Psoas muscle (tissue), 8 donors: ENCODE data around the gene NFIC. TPM values are rescaled to one million over a fixed set of nuclear protein-coding genes. Genes with fewer than 3 reads are reported as not detected.
A peak's percentile ranks its signal among the peaks of the same experiment; 100 is the strongest.

ENCODE experiments used
- ATAC-seq, 4 donors: fragments of 200-7000 bp; cut with Tn5 transposase; one replicate each; pipeline ENCODE4 v1.9.1; 2020; ENCODE audit warnings: moderate library complexity in 3 of 4, mild to moderate bottlenecking in 2 of 4
- DNase-seq, 2 donors: peaks; one replicate each; pipeline ENCODE4 v3.0.0-alpha.2; 2020
- H3K27ac ChIP-seq: fragments of 200-600 bp; one replicate; pipeline ENCODE4 v1.8.0; 2022
- H3K27me3 ChIP-seq, 3 donors: fragments of 200-600 bp in 1 of 3; one replicate each; pipeline versions ENCODE4 v1.6.1 to v1.8.0; 2013 to 2022; ENCODE audit warnings: low read length in 2 of 3, mild to moderate bottlenecking in 2 of 3, moderate library complexity in 1 of 3; ENCODE audit not compliant: insufficient read depth in 3 of 3
- H3K36me3 ChIP-seq, 2 donors: fragments of 200-600 bp in 1 of 2; one replicate each; pipeline versions ENCODE4 v1.6.1 to v1.8.0; 2013 to 2022; ENCODE audit warnings: low read depth in 1 of 2, mild to moderate bottlenecking in 1 of 2, moderate library complexity in 1 of 2; ENCODE audit not compliant: insufficient read depth in 1 of 2
- H3K4me1 ChIP-seq: fragments of 200-600 bp; one replicate; pipeline ENCODE4 v1.8.0; 2022
- H3K4me3 ChIP-seq: fragments of 200-600 bp; one replicate; pipeline ENCODE4 v1.8.0; 2022; ENCODE audit warnings: mild to moderate bottlenecking
- H3K9me3 ChIP-seq: fragments of 200-600 bp; one replicate; pipeline ENCODE4 v1.8.0; 2022
- CTCF ChIP-seq: fragments of 200-600 bp; IDR thresholded peaks from one replicate; pipeline ENCODE4 v1.8.0; 2022; ENCODE audit warnings: antibody characterized with exemption
- WGBS, 3 donors: extraction: QIAGEN DNeasy Blood & Tissue Kit; methylation state at CpG; one replicate each; pipeline versions ENCODE4 v1.1.6 to v1.1.7; 2013; 5-methylcytosine and 5-hydroxymethylcytosine counted together
- intact Hi-C, 2 donors: fragments of 100-400 bp; cut with DNase I; formaldehyde crosslinking; loops; one replicate each; pipeline versions ENCODE4 v1.11.0 to v1.14.2; 2022
- polyA plus RNA-seq, 3 donors: library from polyadenylated mRNA; stranded (reverse); fragments of 200-250 nt; gene quantifications; one replicate each; pipeline ENCODE4 v1.2.3, GENCODE V29; 2013
- total RNA-seq, 4 donors: library from RNA; stranded (reverse); fragmentation: NEBNext Ultra II Directional in 2 of 4; extraction: Animal tissue kit (Norgen Biotek cat#: 25700) in 2 of 4; gene quantifications; one replicate each; pipeline versions ENCODE4 v1.2.1 to v1.2.4, GENCODE V29; 2021 to 2023
- donor health status: healthy with polysubstance abuse.
- donor health status: DM: no; HTN: no; CAD: no; lungs with moderate emphysema.
- donor health status: Bipolar disorder and iron deficiency.
- donor health status: healthy.
- donor health status: DM: yes; HTN: yes; CAD: no.
- donor health status: DM: no; HTN: no; CAD: no.
- donor health status: DM: no; HTN: no; CAD: no.
- donor health status: DM: yes; HTN: yes; CAD: no.

The NFIC gene
- total and polyA plus RNA-seq, 7 donors, result 100.0 to 439 (median 270) TPM

GRCh38 chr19:3351702-3352447, 14.5 kb upstream of the NFIC start:
- Histone ChIP-seq H3K27me3 (no peaks in the 10 kb centered on the region), H3K4me1 (peaks cover 6% of the 10 kb centered on the region), H3K4me3 (no peak overlapping the region), H3K36me3 (no peaks in the 10 kb centered on the region), H3K9me3 (peaks cover 4% of the 10 kb centered on the region), H3K27ac (no peak overlapping the region)
- no peak for DNase-seq
- TF ChIP-seq CTCF, result no peak
- no peak for ATAC-seq
- intact Hi-C loops, result no loop called here
- WGBS, 3 donors, result 75 to 79% (median 76%) methylated on average over 8 of the region's 8 CpGs

DNA sequence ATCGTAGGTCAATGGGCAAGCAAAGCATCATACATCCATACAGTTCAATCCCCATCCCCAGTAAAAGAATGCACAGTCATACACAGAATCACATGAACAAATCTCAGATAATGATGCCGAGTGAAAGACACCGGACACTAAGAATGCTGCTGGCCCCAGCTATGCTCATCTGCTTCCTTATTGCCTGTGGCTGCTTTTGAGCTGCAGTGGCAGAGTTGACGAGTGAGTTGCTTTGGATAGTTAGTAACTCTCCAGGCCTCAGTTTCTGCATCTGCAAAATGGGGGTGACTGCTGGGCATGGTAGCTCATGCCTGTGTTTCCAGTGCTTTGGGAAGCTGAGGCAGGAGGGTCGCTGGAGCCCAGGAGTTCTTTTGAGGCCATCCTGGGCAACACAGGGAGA, 12.9 kb upstream of the NFIC start:
- Histone ChIP-seq H3K4me1 (peaks cover 4% of the 10 kb centered on the region), H3K27me3 (no peaks in the 10 kb centered on the region), H3K9me3 (peaks cover 4% of the 10 kb centered on the region), H3K4me3 (no peak overlapping the region), H3K27ac (no peak overlapping the region), H3K36me3 (no peaks in the 10 kb centered on the region)
- no peak for TF ChIP-seq CTCF
- intact Hi-C loops, result no loop called here
- 45 to 60% (median 49%) methylated on average over 5 of the region's 5 CpGs for WGBS, 3 donors
- DNase-seq, result no peak
- ATAC-seq, result no peak

DNA sequence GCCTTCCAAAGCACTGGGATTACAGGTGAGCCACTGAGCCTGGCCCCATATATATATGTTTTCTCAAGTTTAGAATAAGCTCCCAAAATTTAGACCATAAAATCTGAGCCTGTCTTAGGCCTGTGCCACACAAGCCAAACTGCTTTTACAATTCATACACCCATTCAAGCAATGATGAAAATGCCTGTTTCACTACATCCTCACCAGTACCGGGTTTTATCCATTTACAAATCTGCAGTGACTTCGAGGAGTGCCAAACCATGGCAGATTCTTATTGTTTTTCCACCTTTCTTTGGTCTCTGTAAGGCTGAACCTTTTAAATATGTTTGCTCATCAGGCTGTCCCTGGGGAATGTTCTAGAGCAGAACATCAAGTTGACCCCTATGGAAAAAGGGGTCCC, 9.6 kb upstream of the NFIC start:
- intact Hi-C loops, result no loop called here
- WGBS, 3 donors, result 91 to 97% (median 93%) methylated on average over 2 of the region's 2 CpGs
- Histone ChIP-seq H3K4me3 (no peak overlapping the region), H3K36me3 (no peaks in the 10 kb centered on the region), H3K4me1 (peaks cover 14% of the 10 kb centered on the region), H3K9me3 (peaks cover 4% of the 10 kb centered on the region), H3K27me3 (no peaks in the 10 kb centered on the region), H3K27ac (no peak overlapping the region)
- ATAC-seq (no peak), DNase-seq (no peak)
- TF ChIP-seq CTCF, result no peak

GRCh38 chr19:3357271-3357991, 9.0 kb upstream of the NFIC start:
- 67 to 81% (median 73%) methylated on average over 13 to 16 of the region's 16 CpGs for WGBS, 3 donors
- Histone ChIP-seq H3K4me1 (peaks cover 18% of the 10 kb centered on the region), H3K4me3 (no peak overlapping the region), H3K9me3 (peaks cover 4% of the 10 kb centered on the region), H3K27me3 (no peaks in the 10 kb centered on the region), H3K36me3 (no peaks in the 10 kb centered on the region), H3K27ac (peak overlapping the region; percentile 68)
- intact Hi-C loops, result no loop called here
- TF ChIP-seq CTCF, result no peak
- no peak for DNase-seq
- ATAC-seq, result no peak
